ENCODE data around the gene TLK2. TPM values are rescaled to one million over a fixed set of nuclear protein-coding genes. Genes with fewer than 3 reads are reported as not detected.
"Not testable (repeated sequence)": the region's sequence is repeated elsewhere in the genome, so short reads cannot be mapped to it uniquely, and the experiment has no call there.

The TLK2 gene
- total and polyA plus RNA-seq, 5 donors = 14.6 to 29.1 (median 27.1) TPM

DNA sequence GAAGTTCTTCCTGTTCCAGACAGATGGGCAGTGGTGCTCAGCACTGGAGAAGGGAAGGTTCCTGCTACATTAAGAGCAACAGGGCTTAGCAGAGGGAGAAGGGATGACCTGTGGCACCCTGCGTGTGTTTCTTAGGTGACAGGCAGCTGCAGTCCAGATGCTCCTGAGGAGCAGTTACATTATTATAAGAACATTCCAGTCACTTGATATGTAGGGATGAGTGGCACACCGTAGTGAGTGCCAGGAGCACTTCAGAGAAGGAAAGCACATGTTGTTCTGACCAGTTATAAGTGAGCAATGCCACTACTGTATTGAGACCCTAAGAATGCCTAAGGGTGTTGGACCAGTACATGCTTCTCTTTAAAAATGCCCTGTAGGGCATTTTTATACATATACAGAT, 108.9 kb downstream of the TLK2 start:
- H3K27ac ChIP-seq (ENCODE audit: low read length) = peak overlapping the region; percentile 15
- ATAC-seq (peak; percentile 79 to 82), DNase-seq (no peak)
- H3K4me1 ChIP-seq (ENCODE audit: control insufficient read depth, insufficient read depth, low read length) = peaks cover 4% of the 10 kb centered on the region
- no peaks in the 10 kb centered on the region for H3K27me3 ChIP-seq (ENCODE audit: control insufficient read depth, insufficient read depth)
- intact Hi-C loops (cut with DNase I) = no loop called here
- H3K9me3 ChIP-seq (ENCODE audit: control insufficient read depth, low read length) = no peaks in the 10 kb centered on the region
- 61% methylated on average over 2 of the region's 2 CpGs for WGBS
- no peak overlapping the region for H3K4me3 ChIP-seq (ENCODE audit: low read length)

DNA sequence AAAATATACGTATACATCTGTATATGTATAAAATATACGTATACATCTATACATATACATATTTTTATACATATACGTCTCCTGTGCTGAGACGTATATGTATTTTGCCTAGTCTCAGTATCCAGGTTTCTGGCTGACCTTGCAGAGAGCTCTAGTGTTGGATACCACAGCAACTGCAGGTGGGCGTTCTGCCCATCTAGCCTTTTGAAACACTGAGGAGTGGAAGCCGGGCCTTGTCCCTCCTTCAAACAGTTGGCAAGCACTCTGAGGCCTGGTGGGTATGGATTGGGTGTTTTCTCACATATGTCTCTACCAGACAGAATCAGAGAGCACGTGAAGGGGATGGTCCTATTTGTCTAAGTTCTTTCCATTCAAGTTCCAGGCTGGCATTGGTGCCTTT, 109.5 kb downstream of the TLK2 start:
- ATAC-seq (peak in 1 of 2 donors; percentile 30), DNase-seq (no peak)
- Histone ChIP-seq H3K27me3 (ENCODE audit: control insufficient read depth, insufficient read depth) (no peaks in the 10 kb centered on the region), H3K4me3 (ENCODE audit: low read length) (no peak overlapping the region), H3K4me1 (ENCODE audit: control insufficient read depth, insufficient read depth, low read length) (peaks cover 4% of the 10 kb centered on the region), H3K9me3 (ENCODE audit: control insufficient read depth, low read length) (no peaks in the 10 kb centered on the region), H3K27ac (ENCODE audit: low read length) (no peak overlapping the region)
- 85% methylated on average over 7 of the region's 7 CpGs for WGBS
- intact Hi-C loops (cut with DNase I) = no loop called here

DNA sequence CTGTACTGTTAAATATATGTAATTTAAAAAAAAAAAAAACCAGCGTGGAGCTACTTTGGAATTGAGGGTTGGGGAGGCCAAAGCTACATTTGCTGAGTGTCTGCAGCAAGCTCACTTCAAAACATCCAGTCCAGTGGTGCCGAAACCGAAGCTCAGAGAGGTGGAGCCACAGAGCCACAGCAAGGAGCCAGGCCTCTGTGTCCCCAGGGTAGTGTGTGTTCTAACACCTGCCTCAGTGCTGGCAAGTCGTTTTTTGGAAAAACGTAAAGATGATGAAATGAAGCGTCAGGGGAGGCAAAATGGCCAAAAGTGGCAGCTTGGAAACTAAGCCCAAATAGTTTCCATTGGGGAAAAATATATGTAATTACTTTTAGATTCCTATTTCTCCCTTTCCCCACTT, 112.7 kb downstream of the TLK2 start:
- DNase-seq = no peak
- peak in 1 of 2 donors; percentile 35 for ATAC-seq
- no peaks in the 10 kb centered on the region for H3K27me3 ChIP-seq (ENCODE audit: control insufficient read depth, insufficient read depth)
- H3K9me3 ChIP-seq (ENCODE audit: control insufficient read depth, low read length) = no peaks in the 10 kb centered on the region
- WGBS = 72% methylated on average over 6 of the region's 6 CpGs
- intact Hi-C loops (cut with DNase I) = no loop called here
- H3K4me1 ChIP-seq (ENCODE audit: control insufficient read depth, insufficient read depth, low read length) = peaks cover 4% of the 10 kb centered on the region
- H3K4me3 ChIP-seq (ENCODE audit: low read length) = no peak overlapping the region
- no peak overlapping the region for H3K27ac ChIP-seq (ENCODE audit: low read length)

DNA sequence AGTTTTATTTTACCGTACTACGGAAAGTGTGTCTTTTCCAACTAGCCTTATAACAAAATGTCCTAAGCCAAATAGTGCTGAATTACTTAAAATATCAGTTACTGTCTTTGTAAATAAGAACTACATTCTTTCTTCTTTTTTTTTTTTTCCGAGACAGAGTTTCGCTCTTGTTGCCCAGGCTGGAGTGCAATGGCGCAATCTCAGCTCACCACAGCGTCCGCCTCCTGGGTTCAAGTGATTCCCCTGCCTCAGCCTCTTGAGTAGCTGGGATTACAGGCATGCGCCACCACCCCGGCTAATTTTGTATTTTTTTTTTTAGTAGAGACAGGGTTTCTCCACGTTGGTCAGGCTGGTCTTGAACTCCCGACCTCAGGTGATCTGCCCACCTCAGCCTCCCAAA, 113.2 kb downstream of the TLK2 start:
- H3K4me1 ChIP-seq (ENCODE audit: control insufficient read depth, insufficient read depth, low read length); DNase-seq; H3K27ac ChIP-seq (ENCODE audit: low read length); H3K4me3 ChIP-seq (ENCODE audit: low read length); intact Hi-C loops (cut with DNase I); H3K9me3 ChIP-seq (ENCODE audit: control insufficient read depth, low read length); H3K27me3 ChIP-seq (ENCODE audit: control insufficient read depth, insufficient read depth); ATAC-seq: not testable (repeated sequence)
- 90% methylated on average over 11 of the region's 11 CpGs for WGBS

DNA sequence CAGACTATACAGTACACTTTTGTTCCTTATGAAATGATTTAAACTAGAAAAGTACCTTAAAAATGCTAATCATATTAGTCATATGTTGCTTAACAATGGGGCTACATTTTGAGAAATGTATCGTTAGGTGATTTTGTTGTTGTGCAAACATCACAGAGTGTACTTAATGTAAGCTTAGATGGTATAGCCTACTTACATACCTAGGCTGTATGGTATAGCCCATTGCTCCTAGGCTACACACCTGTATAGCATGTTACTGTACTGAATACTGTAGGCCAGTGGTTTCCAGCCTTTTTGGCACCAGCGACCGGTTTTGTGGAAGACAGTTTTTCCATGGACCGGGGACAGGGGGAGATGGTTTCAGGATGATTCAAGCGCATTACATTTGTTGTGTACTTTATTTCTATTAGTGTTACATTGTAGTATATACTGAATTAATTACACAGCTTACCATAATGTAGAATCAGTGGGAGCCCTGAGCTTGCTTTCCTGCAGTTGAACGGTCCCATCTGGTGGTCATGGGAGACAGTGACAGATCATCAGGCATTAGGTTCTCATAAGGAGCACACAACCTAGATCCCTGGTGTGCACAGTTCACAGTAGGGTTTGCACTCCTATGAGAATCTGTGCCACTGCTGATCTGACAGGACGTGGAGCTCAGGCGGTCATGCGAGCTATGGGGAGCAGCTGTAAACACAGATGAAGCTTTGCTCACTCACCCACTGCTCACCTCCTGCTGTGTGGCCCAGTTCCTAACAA, 113.9 kb downstream of the TLK2 start:
- H3K4me1 ChIP-seq (ENCODE audit: control insufficient read depth, insufficient read depth, low read length) = peaks cover 3% of the 10 kb centered on the region

GRCh38 chr17:62595484-62595883, 116.9 kb downstream of the TLK2 start:
- ATAC-seq = no peak
- Histone ChIP-seq H3K9me3 (ENCODE audit: control insufficient read depth, low read length) (no peaks in the 10 kb centered on the region), H3K4me1 (ENCODE audit: control insufficient read depth, insufficient read depth, low read length) (peaks cover 2% of the 10 kb centered on the region), H3K27ac (ENCODE audit: low read length) (no peak overlapping the region), H3K27me3 (ENCODE audit: control insufficient read depth, insufficient read depth) (no peaks in the 10 kb centered on the region), H3K4me3 (ENCODE audit: low read length) (no peak overlapping the region)
- no peak for DNase-seq
- 99% methylated on average over 5 of the region's 5 CpGs for WGBS
- intact Hi-C loops (cut with DNase I) = no loop called here

More for the DNA sequence above, 113.9 kb downstream of the TLK2 start:
- no peak overlapping the region for H3K4me3 ChIP-seq (ENCODE audit: low read length)
- intact Hi-C loops (cut with DNase I) = no loop called here
- H3K9me3 ChIP-seq (ENCODE audit: control insufficient read depth, low read length) = no peaks in the 10 kb centered on the region
- H3K27ac ChIP-seq (ENCODE audit: low read length) = no peak overlapping the region
- ATAC-seq (no peak), DNase-seq (no peak)
- WGBS = 88% methylated on average over 9 of the region's 9 CpGs
- no peaks in the 10 kb centered on the region for H3K27me3 ChIP-seq (ENCODE audit: control insufficient read depth, insufficient read depth)

- no peak for ATAC-seq
- no peak overlapping the region for H3K27ac ChIP-seq (ENCODE audit: low read length)
- intact Hi-C loops (cut with DNase I) = no loop called here
- H3K9me3 ChIP-seq (ENCODE audit: control insufficient read depth, low read length) = no peaks in the 10 kb centered on the region
- H3K27me3 ChIP-seq (ENCODE audit: control insufficient read depth, insufficient read depth) = no peaks in the 10 kb centered on the region
- no peak overlapping the region for H3K4me3 ChIP-seq (ENCODE audit: low read length)
- no peak for DNase-seq
- WGBS = 99% methylated on average over 2 of the region's 2 CpGs
- H3K4me1 ChIP-seq (ENCODE audit: control insufficient read depth, insufficient read depth, low read length) = no peaks in the 10 kb centered on the region
Measured at GRCh38 chr17:62596662-62597061, 118.0 kb downstream of the TLK2 start.

- no peak for DNase-seq
- 93% methylated on average over 2 of the region's 2 CpGs for WGBS
- no peaks in the 10 kb centered on the region for H3K4me1 ChIP-seq (ENCODE audit: control insufficient read depth, insufficient read depth, low read length)
- H3K9me3 ChIP-seq (ENCODE audit: control insufficient read depth, low read length) = no peaks in the 10 kb centered on the region
- no peak overlapping the region for H3K27ac ChIP-seq (ENCODE audit: low read length)
- intact Hi-C loops (cut with DNase I) = no loop called here
- no peaks in the 10 kb centered on the region for H3K27me3 ChIP-seq (ENCODE audit: control insufficient read depth, insufficient read depth)
- ATAC-seq = no peak
- H3K4me3 ChIP-seq (ENCODE audit: low read length) = no peak overlapping the region
Measured at GRCh38 chr17:62597150-62597549, 118.5 kb downstream of the TLK2 start.

GRCh38 chr17:62597920-62598319, 119.3 kb downstream of the TLK2 start:
- Histone ChIP-seq H3K4me3 (ENCODE audit: low read length) (no peak overlapping the region), H3K4me1 (ENCODE audit: control insufficient read depth, insufficient read depth, low read length) (no peaks in the 10 kb centered on the region), H3K27ac (ENCODE audit: low read length) (no peak overlapping the region), H3K27me3 (ENCODE audit: control insufficient read depth, insufficient read depth) (no peaks in the 10 kb centered on the region), H3K9me3 (ENCODE audit: control insufficient read depth, low read length) (no peaks in the 10 kb centered on the region)
- ATAC-seq (peak; percentile 22 to 46), DNase-seq (peak in 2 of 3 donors; percentile 60 to 72)
- WGBS = 74% methylated on average over 2 of the region's 2 CpGs
- intact Hi-C loops (cut with DNase I) = no loop called here

DNA sequence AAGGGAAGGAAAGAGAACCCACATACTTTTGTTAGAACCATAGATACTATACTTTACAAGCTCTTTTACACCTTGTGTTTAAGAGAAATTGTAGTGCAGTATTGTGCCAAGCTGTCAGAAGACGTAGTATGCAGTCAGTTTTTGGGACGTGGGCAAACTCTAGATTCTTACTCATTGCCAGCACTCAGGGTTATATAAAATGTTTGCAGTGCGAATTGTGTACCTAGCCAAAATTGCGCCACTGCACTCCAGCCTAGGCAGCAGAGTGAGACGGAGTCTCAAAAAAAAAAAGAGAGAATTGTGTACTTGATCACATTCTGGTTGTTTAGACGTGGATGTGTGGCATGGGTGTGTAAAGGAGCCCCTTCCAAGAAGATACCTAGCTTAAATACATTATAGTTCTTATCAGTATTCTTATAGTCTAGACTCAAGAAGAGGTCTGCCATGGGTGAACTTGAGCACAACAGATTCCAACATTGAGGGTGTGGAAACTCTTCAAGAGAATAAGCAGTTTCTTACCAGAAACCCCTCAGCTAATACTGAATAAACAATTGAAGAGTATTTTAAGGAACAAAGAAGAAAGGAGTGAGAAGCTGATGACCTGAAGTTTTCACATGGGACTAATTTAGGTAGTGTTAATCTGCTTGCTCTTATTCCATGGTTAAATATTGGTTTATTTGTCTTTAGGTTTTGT, 121.5 kb downstream of the TLK2 start:
- Histone ChIP-seq H3K9me3 (ENCODE audit: control insufficient read depth, low read length) (no peaks in the 10 kb centered on the region), H3K27me3 (ENCODE audit: control insufficient read depth, insufficient read depth) (no peaks in the 10 kb centered on the region), H3K27ac (ENCODE audit: low read length) (no peak overlapping the region), H3K4me1 (ENCODE audit: control insufficient read depth, insufficient read depth, low read length) (no peaks in the 10 kb centered on the region), H3K4me3 (ENCODE audit: low read length) (no peak overlapping the region)
- 90% methylated on average over 6 of the region's 6 CpGs for WGBS
- DNase-seq (no peak), ATAC-seq (no peak)
- intact Hi-C loops (cut with DNase I) = no loop called here

- ATAC-seq (peak in 1 of 2 donors; percentile 91), DNase-seq (no peak)
- 61% methylated on average over 1 of the region's 1 CpG for WGBS
- Histone ChIP-seq H3K9me3 (ENCODE audit: control insufficient read depth, low read length) (no peaks in the 10 kb centered on the region), H3K27me3 (ENCODE audit: control insufficient read depth, insufficient read depth) (no peaks in the 10 kb centered on the region), H3K4me3 (ENCODE audit: low read length) (no peak overlapping the region), H3K4me1 (ENCODE audit: control insufficient read depth, insufficient read depth, low read length) (no peaks in the 10 kb centered on the region), H3K27ac (ENCODE audit: low read length) (no peak overlapping the region)
- intact Hi-C loops (cut with DNase I) = no loop called here
Measured at GRCh38 chr17:62600805-62601204, 122.2 kb downstream of the TLK2 start.

Data from right cardiac atrium (tissue), 5 donors.